Uterus (tissue), 2 donors: ENCODE results near the gene AHNAK.

ENCODE experiments used
- CTCF ChIP-seq, 4 experiments: fragments of 200-600 bp in 2 of 4; fragments of 450-650 bp in 2 of 4; sonication (generic) in 2 of 4; IDR thresholded peaks; one replicate each; pipeline ENCODE4 v1.5.1; 2016 to 2019; ENCODE audit warnings: antibody characterized with exemption in 4 of 4, mild to moderate bottlenecking in 2 of 4, moderate library complexity in 1 of 4
- POLR2A ChIP-seq, 2 donors: fragments of 450-650 bp; IDR thresholded peaks; one replicate each; pipeline ENCODE4 v1.6.1; 2016; ENCODE audit warnings: antibody characterized with exemption in 2 of 2, mild to moderate bottlenecking in 1 of 2, moderate library complexity in 1 of 2

- no peak for TF ChIP-seq CTCF (IDR thresholded peaks at IDR 0.05)
- TF ChIP-seq POLR2A (IDR thresholded peaks at IDR 0.05), result no peak
These were observed 83.5 kb downstream of the AHNAK start for GRCh38 chr11:62463121-62463542.
